Caki2 (cell line): ENCODE results near the gene PLCXD3. TPM values are rescaled to one million over a fixed set of nuclear protein-coding genes. Genes with fewer than 3 reads are reported as not detected.

ENCODE experiments used
- DNase-seq: peaks from one replicate; pipeline ENCODE4 v3.0.0-alpha.2; 2015; ENCODE audit warnings: low read depth
- in situ Hi-C: cut with HindIII; loops from 2 replicates; pipeline ENCODE4 v1.10.0; 2016; ENCODE audit warnings: low sequenced_read_pairs, low pct_unique_long_range_greater_than_20kb, mixed read lengths
- total RNA-seq: library from RNA; depleted of rRNA; stranded (reverse); fragments of >200 nt; shearing (Covaris generic); gene quantifications from 2 replicates; pipeline ENCODE4 v1.2.3, GENCODE V29; 2014; ENCODE audit warnings: low replicate concordance

Gene PLCXD3
- total RNA-seq, 1 experiment from 2014 or later = 0.07 TPM

DNA sequence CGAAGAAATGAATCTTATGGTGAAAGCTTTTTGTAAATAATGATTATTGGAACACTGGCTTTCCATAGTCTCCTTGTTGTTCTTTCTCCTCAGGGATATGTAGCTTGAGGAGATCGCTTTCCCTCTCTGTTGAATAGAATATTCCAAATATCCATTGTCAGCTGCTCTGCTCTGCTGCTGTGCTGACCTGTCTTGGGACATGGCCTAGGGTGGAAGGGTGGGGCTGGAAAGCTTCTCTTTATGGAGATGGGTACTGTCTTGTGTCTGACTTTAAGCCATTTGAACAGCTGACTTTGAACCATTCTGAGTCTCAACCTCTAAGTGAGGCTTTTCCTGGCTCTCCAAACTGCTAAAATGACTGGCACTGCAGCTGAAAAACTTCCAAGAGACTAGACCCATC is 135.8 kb downstream of the PLCXD3 start:
- in situ Hi-C loops = no loop called here
- DNase-seq = no peak

DNA sequence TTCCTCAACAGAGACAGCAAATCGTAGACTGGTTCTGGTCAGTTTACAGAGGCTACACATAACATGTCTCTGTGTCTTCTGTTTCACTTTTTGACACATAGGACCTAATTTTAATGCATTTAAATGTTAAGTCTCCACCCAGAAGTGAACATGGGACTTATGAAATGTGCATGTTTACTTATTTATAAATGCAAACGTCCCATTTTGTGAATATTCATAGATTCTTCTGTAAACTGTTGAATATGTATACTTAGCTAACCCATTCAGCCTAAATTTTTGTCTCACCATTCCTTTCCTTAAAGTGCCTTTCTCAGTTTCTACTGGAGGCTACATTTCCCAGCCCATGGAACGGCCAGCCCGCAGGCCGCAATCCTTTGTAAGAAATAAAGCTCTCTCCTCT is 137.2 kb downstream of the PLCXD3 start:
- no peak for DNase-seq
- in situ Hi-C loops = no loop called here

DNA sequence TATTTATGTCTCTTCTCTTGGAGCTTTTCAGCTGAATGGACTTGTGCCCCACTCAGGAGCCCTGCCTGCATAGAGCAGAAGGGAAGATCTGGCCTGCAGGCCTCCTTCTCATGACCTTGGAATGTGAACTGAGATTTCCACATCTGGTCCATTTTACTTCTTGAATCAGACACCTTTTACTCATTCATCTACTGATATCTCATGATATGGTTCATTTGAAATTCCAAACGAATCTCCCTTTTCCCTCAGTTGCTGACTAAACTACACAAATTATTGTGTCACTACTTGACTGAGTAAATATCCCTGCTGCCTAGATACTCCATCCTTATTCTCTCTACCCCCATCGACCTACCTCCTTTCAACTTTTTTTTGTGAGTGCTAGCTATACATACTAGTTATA is 138.7 kb downstream of the PLCXD3 start:
- DNase-seq = no peak
- in situ Hi-C loops = no loop called here

DNA sequence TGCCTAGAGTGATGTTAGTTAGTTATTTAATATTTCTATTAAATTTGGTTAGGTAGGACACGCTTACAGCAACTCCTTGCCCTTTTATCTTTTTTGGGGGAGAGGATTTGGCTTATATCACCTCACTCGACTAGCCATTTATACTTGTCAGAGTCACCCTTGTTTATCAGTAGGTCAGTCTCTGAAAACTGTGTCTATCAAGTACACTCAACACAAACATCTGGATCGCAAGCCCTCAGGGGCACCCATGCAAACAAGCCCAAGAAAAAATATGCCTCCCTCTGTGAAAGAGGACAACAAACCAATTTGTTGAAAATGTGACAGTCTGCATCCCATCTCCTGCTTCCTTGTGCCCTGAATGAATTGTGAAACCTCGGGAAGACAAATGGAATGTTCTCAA is 139.9 kb downstream of the PLCXD3 start:
- in situ Hi-C loops = no loop called here
- DNase-seq = no peak

DNA sequence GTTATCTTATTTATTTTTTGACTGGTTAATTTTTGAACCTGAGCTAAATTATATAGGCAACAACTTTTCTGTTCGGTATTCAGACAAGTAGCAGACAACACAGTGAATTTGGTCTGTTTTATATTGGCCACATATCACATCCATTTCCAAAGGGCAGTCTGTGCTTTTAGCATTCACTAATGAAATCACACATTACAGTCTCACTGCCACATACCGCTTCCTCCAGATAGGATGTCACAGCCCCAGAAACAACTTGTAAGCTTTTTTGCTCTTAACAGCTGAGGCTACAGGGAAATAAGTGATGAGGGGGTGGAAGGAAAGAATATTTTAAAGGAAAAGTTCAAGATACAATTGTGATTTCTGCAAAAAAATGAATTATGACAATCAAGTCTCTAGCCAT is 140.6 kb downstream of the PLCXD3 start:
- in situ Hi-C loops = no loop called here

DNA sequence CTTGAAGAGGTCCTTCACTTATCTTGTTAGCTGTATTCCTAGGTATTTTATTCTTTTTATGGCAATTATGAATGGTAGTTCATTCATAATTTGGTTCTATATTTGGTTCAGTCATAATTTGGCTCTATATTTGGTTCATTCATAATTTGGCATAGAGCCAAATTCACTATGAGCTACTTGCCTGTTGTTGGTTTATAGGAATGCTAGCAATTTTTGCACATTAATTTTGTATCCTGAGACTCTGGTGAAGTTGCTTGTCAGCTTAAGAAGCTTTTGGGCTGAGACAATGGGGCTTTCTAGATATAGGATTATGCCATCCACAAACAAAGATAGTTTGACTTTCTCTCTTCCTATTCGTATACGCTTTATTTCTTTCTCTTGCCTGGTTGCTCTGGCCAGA is 142.2 kb downstream of the PLCXD3 start:
- DNase-seq = no peak
- in situ Hi-C loops = no loop called here

More for the DNA sequence above, 140.6 kb downstream of the PLCXD3 start:
- DNase-seq = no peak

DNA sequence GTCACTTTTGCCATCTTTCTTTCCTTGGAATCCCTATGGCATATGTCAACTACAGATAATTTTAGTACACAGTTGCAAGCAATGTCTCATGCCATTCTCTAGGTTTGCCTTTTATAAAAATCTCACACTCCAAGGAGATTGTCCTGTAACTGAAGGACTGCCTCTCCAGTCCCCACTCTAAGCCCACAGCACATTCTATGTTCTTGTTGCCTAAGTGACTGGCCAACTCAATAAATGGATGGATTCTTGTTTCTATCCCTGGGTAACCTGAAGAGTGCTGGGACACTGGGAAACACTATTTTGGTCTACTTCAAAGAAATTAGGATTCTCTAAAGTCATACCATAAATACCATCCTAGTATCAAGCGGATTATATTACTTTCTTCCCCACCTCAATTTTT is 145.0 kb downstream of the PLCXD3 start:
- DNase-seq = no peak
- in situ Hi-C loops = no loop called here

DNA sequence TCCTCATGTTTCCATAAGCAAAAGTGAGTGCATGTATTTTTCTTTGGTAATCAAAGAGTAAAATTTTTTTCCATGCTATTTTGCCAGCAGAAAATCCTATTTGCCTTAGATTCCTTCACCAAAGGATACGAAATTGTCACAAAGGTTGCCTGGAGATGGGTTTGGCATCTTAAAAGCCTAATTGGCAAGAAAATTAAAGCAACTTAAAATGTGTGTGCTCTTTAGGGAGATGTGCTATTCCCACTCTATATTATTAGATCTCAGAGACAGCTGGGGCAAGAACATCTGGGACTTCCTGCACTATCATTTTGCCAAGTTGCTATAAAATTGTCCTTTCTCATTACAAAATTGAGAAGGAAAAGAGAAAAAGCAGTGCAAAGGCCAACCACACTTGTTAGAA is 146.1 kb downstream of the PLCXD3 start:
- no peak for DNase-seq
- in situ Hi-C loops = no loop called here

DNA sequence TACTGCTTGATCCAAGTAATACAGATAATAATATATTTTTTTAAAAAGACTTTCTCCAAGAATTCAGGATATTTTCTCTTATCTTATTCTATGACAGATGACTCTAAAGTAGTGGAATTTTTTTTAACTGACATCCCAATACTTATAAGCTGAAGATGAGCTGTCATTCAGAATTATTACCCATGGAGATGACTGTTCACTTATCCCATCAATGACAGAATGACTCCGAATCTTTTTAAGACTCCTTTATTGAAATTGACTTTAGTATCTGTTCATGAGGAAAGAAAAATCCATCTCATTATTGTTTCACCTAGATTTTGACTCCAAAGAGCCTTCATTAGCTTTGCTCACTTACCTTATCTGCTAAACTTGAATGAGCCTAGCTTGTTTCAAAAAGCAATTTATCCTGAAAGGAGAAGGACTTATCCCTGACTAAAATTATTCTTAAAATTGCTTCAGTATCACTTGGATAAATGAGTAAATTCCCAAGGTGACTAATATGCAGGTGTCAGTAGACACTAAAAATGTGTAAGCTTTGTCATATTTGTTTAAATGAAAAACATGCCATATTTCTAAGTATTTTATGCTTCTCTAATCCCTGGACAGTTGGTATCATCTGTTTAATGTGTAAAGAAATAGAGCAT is 146.9 kb downstream of the PLCXD3 start:
- DNase-seq = no peak
- in situ Hi-C loops = no loop called here

DNA sequence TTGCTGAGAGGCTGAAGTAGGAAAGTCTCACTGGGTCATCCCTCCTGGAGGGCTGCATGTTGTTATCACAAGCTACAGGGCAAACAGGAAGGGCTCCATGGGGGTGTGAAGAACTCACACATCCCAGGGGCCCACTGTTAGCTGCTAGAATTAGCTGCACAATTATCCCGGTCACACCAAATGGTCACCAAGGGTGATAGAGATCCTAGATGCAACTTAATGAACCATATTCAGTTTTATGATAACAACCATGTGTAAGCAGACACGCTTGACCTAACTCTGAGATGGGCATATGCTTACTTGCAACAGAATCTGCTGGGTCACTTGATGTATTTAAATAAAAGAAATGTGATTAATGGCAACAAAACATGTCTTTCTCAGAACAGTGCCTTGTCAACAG is 153.6 kb downstream of the PLCXD3 start:
- DNase-seq = peak; percentile 74
- in situ Hi-C loops = no loop called here

DNA sequence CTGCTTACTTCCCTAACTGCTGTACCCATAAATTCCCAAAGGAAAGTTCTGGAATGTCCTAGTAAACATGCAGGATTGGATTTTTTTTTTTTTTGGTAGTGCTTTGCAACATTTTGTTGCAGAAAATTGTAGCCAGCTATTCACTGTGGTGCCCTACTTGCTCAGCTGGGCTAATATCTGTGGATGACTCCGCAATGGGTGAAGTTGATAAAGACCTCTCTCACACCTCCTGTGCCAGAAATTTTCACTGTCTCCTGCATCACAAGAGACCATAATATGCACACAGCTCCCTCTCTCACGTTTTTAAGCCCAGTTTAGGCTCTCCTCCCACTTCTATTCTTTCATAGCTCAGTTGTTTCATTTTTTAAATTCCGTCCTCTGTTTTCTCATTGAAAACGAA is 160.6 kb downstream of the PLCXD3 start:
- in situ Hi-C loops = no loop called here
- DNase-seq = no peak

DNA sequence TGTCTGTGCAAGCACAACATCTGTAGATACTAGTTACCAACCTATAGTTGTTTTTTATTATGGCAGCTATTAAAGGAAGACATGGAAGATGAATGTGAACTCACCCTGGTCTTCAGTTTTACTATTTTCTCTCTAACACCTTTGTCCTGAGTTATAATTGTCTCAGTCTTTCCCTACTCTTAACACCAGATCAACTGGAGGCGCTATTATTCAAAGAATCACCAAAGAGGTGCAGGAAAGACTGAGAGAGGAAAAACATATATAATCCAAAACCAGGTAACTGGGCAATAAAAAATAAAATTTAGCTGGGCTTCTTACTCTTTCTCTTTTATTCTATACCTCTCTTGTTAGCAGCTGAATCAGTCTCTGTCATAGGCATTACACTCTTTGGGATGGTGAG is 162.8 kb downstream of the PLCXD3 start:
- in situ Hi-C loops = no loop called here
- DNase-seq = no peak

DNA sequence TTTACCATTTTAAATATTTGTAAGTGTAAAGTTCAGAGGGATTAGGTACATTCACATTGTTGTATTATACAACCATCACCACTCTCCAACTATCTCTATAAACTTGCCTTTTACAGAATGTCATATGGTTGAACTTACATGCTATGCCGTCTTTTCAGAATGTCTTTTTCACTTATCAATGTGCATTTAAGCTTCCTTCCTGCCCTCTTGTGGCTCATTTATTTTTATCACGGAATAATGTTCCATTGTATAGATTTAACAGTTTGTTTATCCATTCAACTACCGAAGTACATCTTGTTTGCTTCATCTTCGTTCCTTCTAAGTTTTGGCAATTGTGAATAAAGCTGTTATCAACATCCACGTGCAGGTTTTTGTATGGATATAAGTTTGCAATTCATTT is 163.8 kb downstream of the PLCXD3 start:
- no peak for DNase-seq
- in situ Hi-C loops = no loop called here

DNA sequence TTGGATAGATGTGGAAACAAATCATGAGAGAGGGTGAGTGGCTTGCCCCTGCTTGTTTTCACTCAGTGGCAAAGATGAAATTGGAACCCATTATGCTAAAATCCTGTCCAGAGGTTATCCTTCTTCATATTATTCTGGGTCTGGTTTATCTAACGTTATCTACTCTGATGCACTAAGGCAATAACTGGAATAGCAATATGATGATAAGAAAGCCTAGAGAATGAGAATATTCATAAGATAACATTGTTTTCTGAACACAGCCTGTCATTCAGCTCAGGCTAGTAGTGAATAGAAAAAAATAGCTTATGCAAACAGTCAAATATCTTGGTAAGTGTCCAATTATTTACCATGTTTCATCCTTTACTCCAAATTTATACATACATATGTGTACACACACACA is 165.1 kb downstream of the PLCXD3 start:
- DNase-seq = no peak
- in situ Hi-C loops = no loop called here

DNA sequence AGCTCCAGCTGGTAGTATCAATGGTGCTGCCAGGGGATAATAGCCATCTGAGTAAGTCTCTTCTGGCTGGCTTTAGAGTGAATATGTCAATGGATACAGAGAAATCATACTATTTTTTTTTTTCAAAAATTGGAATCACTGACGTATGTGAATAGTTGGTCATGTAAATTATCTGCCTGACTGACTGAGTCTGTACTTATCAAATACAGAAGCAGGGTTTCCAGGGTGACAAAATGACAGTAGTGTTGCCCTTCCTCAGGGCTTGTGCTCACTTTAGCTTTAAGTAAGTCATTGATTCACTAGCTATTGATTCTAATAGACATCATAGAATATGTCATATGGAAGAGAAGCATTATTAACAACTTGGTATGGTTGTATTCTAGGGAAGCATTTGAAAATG is 171.1 kb downstream of the PLCXD3 start:
- in situ Hi-C loops = no loop called here

DNA sequence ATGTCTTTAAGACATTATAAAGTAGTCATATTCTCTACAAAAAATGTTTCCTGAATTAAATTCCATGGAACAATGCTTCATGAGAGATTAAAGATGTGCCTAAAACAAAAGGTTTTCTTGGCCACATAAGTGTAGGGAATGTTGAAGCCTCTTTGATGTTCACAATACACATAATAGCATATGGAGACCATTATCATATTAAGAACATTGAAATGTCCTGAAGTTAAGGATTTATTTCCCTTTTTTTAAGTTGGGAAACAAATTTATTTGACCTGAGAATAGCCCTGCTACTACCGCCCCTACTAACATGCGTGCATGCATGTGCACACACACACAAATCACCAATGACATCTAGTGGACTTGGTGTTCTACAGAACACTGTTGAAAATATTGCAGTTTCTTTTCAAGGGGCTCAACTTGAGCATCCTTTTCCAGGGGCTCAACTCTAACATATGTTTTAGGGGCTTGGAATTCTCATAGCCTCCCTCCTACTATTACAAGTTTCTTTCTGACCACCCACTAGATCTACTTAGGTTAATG is 172.2 kb downstream of the PLCXD3 start:
- no peak for DNase-seq
- in situ Hi-C loops = no loop called here

More for the DNA sequence above, 171.1 kb downstream of the PLCXD3 start:
- DNase-seq = no peak

DNA sequence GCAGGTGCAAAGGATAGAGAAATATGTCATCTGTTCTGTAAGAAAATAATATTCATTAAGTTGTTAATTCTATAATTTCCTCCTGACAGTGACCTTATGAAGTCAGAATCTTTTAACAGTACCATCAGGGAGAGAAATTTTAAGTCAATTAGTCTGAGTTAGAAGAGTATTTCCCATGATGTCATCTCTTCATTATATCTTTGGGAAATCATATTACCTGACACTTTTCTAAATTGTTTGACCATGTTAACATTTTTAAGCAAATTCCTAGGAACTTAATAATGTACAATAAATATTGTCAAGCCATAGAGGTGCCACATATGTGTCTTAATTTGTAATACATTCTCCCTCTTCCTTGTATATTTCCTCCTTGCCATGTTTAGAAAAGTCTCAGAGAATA is 172.7 kb downstream of the PLCXD3 start:
- no peak for DNase-seq
- in situ Hi-C loops = no loop called here

DNA sequence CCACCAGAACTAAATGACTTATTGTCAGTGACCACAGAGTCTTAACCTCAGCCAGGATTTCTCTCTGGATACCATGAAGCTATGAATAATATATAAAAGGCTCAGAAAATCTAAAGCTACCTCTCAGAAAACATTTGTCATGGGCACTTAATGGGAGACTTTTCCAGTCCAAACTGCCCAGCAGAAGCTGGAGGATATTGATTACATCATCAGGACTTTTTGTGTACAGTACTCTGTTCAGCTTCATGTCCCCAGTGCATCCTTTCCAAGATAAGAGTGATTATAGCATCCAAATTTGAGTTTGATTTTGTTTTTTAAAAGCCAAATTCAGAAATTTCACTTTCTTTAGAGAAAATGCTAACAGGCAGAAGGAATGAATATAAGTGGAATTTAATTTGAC is 173.2 kb downstream of the PLCXD3 start:
- no peak for DNase-seq
- in situ Hi-C loops = no loop called here

DNA sequence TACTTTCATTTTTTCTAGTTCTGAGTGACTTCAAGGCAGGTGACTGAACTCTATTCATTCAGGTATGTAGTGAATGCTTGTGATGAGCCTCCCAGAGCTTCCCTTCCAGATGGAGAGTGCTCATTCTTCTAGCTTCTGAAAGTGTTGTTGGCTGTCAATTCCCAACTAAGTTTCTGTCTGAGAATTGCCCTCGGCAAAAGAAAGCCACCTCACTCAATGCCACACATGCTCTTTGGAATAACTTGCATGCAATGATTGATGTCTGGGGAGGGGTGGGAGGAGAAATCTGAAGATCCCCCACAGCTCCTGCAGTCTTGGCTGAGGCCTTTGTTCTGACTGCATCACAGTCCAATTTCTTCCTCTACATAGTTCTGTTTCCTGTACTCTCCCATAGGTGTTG is 173.9 kb downstream of the PLCXD3 start:
- DNase-seq = no peak
- in situ Hi-C loops = no loop called here

DNA sequence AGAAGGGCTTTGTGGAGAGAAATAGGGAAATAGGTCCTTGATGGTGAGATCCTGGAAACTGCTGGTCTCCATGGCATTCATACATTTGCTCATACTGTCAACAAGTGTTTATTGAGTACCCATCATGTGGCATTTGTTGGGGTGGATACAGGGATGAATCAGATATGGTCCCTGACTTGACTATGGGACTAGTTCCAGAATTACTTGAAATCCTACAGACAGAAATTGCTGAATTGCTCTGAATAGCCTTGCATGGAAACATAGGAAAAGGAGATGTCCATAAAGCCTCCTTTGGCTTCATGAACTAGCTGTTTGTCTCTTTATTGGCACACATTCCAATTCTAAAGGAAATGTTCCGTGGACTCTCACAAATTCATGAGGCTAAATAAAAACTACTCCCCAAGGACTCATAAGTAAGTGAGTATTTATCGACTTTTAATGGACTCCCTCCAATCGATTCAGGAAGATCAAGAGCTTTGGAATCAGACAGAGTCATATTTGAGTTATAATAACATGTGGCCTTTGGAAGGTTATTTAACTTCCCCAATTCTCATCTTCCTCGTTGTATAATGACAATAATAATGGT is 174.7 kb downstream of the PLCXD3 start:
- in situ Hi-C loops = no loop called here
- no peak for DNase-seq
